ENCODE measurements around the gene SMIM9. TPM values are rescaled to one million over a fixed set of nuclear protein-coding genes. Genes with fewer than 3 reads are reported as not detected.

The SMIM9 gene
- total and polyA plus RNA-seq, 9 of the 15 experiments (the other 6 are each of a cell fraction or from before 2014, with no cell fraction given): 0.08 TPM; not detected in 8

- TF ChIP-seq PPARD (CRISPR knock-in tag; IDR thresholded peaks at IDR 0.05) (no peak), CBX1 (IDR thresholded peaks at IDR 0.05; ENCODE audit: low read depth) (no peak), ZNF696 (CRISPR knock-in tag; conservative IDR thresholded peaks at IDR 0.05) (no peak), TBL1XR1 (IDR thresholded peaks at IDR 0.05; ENCODE audit: low read length in 2 of 2) (no peak), MECOM (CRISPR knock-in tag; IDR thresholded peaks at IDR 0.05) (no peak), MEIS2 (IDR thresholded peaks at IDR 0.05; ENCODE audit: partially characterized antibody) (no peak), ZBTB8A (IDR thresholded peaks at IDR 0.05; ENCODE audit: partially characterized antibody) (no peak), TAF7 (tag; IDR thresholded peaks at IDR 0.05) (no peak), NCOA6 (IDR thresholded peaks at IDR 0.05) (no peak), GTF2A2 (tag; IDR thresholded peaks at IDR 0.05) (no peak), PHF21A (IDR thresholded peaks at IDR 0.05; ENCODE audit: borderline replicate concordance, low read depth) (no peak), ZKSCAN8 (CRISPR knock-in tag; IDR thresholded peaks at IDR 0.05) (no peak), POLR3A (IDR thresholded peaks at IDR 0.05; ENCODE audit: borderline replicate concordance, extremely low read depth, insufficient read depth, insufficient read length) (no peak), MED1 (CRISPR knock-in tag; IDR thresholded peaks at IDR 0.05; ENCODE audit: borderline replicate concordance) (no peak), ZNF740 (CRISPR knock-in tag; IDR thresholded peaks at IDR 0.05) (no peak), ZNF740 (tag; IDR thresholded peaks at IDR 0.05) (no peak), MTA1 (IDR thresholded peaks at IDR 0.05; ENCODE audit: borderline replicate concordance) (no peak), ZKSCAN3 (CRISPR knock-in tag; IDR thresholded peaks at IDR 0.05) (no peak), PBX2 (CRISPR knock-in tag; IDR thresholded peaks at IDR 0.05; ENCODE audit: low read depth) (no peak), PBX2 (tag; conservative IDR thresholded peaks at IDR 0.05; ENCODE audit: low read depth) (no peak), ZNF239 (CRISPR knock-in tag; IDR thresholded peaks at IDR 0.05) (no peak)
- TF ChIP-seq, protein P1, sequence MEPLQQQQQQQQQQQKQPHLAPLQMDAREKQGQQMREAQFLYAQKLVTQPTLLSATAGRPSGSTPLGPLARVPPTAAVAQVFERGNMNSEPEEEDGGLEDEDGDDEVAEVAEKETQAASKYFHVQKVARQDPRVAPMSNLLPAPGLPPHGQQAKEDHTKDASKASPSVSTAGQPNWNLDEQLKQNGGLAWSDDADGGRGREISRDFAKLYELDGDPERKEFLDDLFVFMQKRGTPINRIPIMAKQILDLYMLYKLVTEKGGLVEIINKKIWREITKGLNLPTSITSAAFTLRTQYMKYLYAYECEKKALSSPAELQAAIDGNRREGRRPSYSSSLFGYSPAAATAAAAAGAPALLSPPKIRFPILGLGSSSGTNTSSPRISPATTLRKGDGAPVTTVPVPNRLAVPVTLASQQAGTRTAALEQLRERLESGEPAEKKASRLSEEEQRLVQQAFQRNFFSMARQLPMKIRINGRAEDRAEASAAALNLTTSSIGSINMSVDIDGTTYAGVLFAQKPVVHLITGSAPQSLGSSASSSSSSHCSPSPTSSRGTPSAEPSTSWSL (CRISPR knock-in tag; IDR thresholded peaks at IDR 0.05; ENCODE audit: borderline replicate concordance): no peak
- TF ChIP-seq, protein P2, sequence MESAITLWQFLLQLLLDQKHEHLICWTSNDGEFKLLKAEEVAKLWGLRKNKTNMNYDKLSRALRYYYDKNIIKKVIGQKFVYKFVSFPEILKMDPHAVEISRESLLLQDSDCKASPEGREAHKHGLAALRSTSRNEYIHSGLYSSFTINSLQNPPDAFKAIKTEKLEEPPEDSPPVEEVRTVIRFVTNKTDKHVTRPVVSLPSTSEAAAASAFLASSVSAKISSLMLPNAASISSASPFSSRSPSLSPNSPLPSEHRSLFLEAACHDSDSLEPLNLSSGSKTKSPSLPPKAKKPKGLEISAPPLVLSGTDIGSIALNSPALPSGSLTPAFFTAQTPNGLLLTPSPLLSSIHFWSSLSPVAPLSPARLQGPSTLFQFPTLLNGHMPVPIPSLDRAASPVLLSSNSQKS (CRISPR knock-in tag; IDR thresholded peaks at IDR 0.05): no peak
- TF ChIP-seq, protein P3, sequence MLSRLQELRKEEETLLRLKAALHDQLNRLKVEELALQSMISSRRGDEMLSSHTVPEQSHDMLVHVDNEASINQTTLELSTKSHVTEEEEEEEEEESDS (CRISPR knock-in tag; IDR thresholded peaks at IDR 0.05): no peak
Observed at GRCh38 chrX:154784149-154784995, 50.1 kb downstream of the SMIM9 start (continued).

Measured in K562 (cell line).